Heart right ventricle (tissue), 16 donors: ENCODE measurements around the gene R3HDM1. TPM values are rescaled to one million over a fixed set of nuclear protein-coding genes. Genes with fewer than 3 reads are reported as not detected.

Experiments used
- ATAC-seq, 8 donors: fragments of 200-7000 bp; cut with Tn5 transposase; one replicate each; pipeline ENCODE4 v1.9.1; 2020; ENCODE audit warnings: mild to moderate bottlenecking in 8 of 8, moderate library complexity in 8 of 8, moderate number of reproducible peaks in 1 of 8
- DNase-seq, 2 donors: peaks; one replicate each; pipeline ENCODE4 v3.0.0-alpha.2; 2020
- H3K27ac ChIP-seq, 10 donors: fragments of 200-600 bp; sonication (generic) in 2 of 10; one replicate each; pipeline versions ENCODE4 v1.5.0 to v1.8.0; 2020 to 2022; ENCODE audit warnings: mild to moderate bottlenecking in 3 of 10
- H3K27me3 ChIP-seq, 7 donors: fragments of 200-600 bp; one replicate each; pipeline ENCODE4 v1.8.0; 2021 to 2022; ENCODE audit warnings: mild to moderate bottlenecking in 2 of 7
- H3K36me3 ChIP-seq, 9 donors: fragments of 200-600 bp; sonication (generic) in 1 of 9; one replicate each; pipeline versions ENCODE4 v1.5.0 to v1.8.0; 2020 to 2022; ENCODE audit warnings: mild to moderate bottlenecking in 2 of 9
- H3K4me1 ChIP-seq, 9 donors: fragments of 200-600 bp; sonication (generic) in 1 of 9; one replicate each; pipeline versions ENCODE4 v1.5.0 to v1.8.0; 2020 to 2022; ENCODE audit warnings: mild to moderate bottlenecking in 4 of 9
- H3K4me3 ChIP-seq, 10 donors: fragments of 200-600 bp; sonication (generic) in 2 of 10; one replicate each; pipeline versions ENCODE4 v1.5.0 to v1.8.0; 2020 to 2022; ENCODE audit warnings: mild to moderate bottlenecking in 7 of 10, moderate library complexity in 2 of 10
- H3K9me3 ChIP-seq, 11 donors: fragments of 200-600 bp in 10 of 11; sonication (generic) in 2 of 11; one replicate each; pipeline versions ENCODE4 v1.5.0 to v1.8.0; 2013 to 2022; ENCODE audit warnings: mild to moderate bottlenecking in 2 of 11, control low read depth in 1 of 11, moderate library complexity in 1 of 11
- WGBS, 2 donors: extraction: QIAGEN DNeasy Blood & Tissue Kit; methylation state at CpG; one replicate each; pipeline ENCODE4 v1.1.7; 2013; ENCODE audit warnings: inconsistent platforms in 1 of 2; 5-methylcytosine and 5-hydroxymethylcytosine counted together
- intact Hi-C, 10 donors: fragments of 100-400 bp; cut with DNase I; formaldehyde crosslinking; loops; one replicate each; pipeline versions ENCODE4 v1.11.1 to v1.14.2; 2022
- polyA plus RNA-seq, 2 donors: library from polyadenylated mRNA; stranded (reverse); fragments of 200-250 nt; gene quantifications; one replicate each; pipeline ENCODE4 v1.2.3, GENCODE V29; 2013
- total RNA-seq, 10 donors: library from RNA; stranded (reverse); fragmentation: NEBNext Ultra II Directional in 3 of 10; extraction: Animal tissue kit (Norgen Biotek cat#: 25700) in 3 of 10; gene quantifications; one replicate each; pipeline versions ENCODE4 v1.2.1 to v1.2.4, GENCODE V29; 2021 to 2023
- TF ChIP-seq, protein P1 (sequence below), 9 donors: fragments of 200-600 bp; sonication (generic) in 2 of 9; IDR thresholded peaks; one replicate each; pipeline versions ENCODE4 v1.5.0 to v1.8.0; 2021 to 2022; ENCODE audit warnings: antibody characterized with exemption in 9 of 9, mild to moderate bottlenecking in 5 of 9, moderate library complexity in 1 of 9
- donor health status: Arrhythmogenic right ventricular cardiomyopathy.
- donor health status: ischemic (EF 13 %, LVEDD 7.1; RV severe dilation, severe dysfunction).
- donor health status: healthy with polysubstance abuse.
- donor health status: DM: no; HTN: yes; CAD: no.
- donor health status: DM: no; HTN: no; CAD: no.
- donor health status: ischemic (EF 25% LVEDD 6.9; RV normal size, moderate dysfunction).
- donor health status: ischemic (EF 25% LVEDD 5.7; RV mildly dilated, moderate dysfunction).
- donor health status: healthy.
- donor health status: DM: yes; HTN: yes; CAD: no.
- donor health status: Ischemic cardiomyopathy.
- donor health status: ischemic (EF 35%, LVEDD 5.7; RV mildly dilated, moderate dysfunction).
- donor health status: nonischemic (EF 11% LVEDD 7.7; RV severe dilation, severe dysfunction).
- donor health status: DM: yes; HTN: yes; CAD: no.
- donor health status: PGD.
- donor health status: ischemic (EF 29% LVEDD 5.4; RV normal size, mild dysfunction).
- donor health status: nonischemic (EF 23%, LVEDD 6.1; RV moderate dilation, normal function).

Gene R3HDM1
- total and polyA plus RNA-seq, 12 donors = 6.1 to 22.2 (median 17.5) TPM

DNA sequence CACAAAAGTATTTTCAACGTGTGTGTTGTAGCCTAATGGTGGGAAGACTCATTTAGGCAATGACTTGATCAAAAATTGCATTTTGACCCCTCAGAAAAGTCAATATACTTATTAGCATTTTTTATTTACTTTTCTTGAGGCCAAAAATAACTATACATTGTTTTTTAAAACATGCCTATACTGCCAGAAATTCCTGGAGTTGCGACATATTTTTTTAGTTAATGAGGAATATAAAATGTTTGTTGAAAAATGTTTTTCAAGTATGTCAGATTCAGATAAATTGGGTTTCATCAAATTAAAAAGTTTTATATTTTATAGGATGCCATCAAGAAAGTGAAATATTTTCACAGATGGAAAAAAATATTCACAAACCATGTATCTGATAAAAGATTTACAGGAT is 39.6 kb downstream of the R3HDM1 start:
- TF ChIP-seq, protein P1, sequence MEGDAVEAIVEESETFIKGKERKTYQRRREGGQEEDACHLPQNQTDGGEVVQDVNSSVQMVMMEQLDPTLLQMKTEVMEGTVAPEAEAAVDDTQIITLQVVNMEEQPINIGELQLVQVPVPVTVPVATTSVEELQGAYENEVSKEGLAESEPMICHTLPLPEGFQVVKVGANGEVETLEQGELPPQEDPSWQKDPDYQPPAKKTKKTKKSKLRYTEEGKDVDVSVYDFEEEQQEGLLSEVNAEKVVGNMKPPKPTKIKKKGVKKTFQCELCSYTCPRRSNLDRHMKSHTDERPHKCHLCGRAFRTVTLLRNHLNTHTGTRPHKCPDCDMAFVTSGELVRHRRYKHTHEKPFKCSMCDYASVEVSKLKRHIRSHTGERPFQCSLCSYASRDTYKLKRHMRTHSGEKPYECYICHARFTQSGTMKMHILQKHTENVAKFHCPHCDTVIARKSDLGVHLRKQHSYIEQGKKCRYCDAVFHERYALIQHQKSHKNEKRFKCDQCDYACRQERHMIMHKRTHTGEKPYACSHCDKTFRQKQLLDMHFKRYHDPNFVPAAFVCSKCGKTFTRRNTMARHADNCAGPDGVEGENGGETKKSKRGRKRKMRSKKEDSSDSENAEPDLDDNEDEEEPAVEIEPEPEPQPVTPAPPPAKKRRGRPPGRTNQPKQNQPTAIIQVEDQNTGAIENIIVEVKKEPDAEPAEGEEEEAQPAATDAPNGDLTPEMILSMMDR (IDR thresholded peaks at IDR 0.05) = no peak
- DNase-seq = no peak
- 92 to 96% methylated on average over 2 of the region's 2 CpGs for WGBS, 2 donors
- ATAC-seq = no peak
- H3K4me3 ChIP-seq = no peak overlapping the region
- intact Hi-C loops = no loop called here
- H3K36me3 ChIP-seq = peaks cover 0 to 25% (median 5%) of the 10 kb centered on the region in 9 donors
- no peaks in the 10 kb centered on the region for H3K9me3 ChIP-seq
- H3K27ac ChIP-seq = no peak overlapping the region
- no peaks in the 10 kb centered on the region for H3K27me3 ChIP-seq
- no peaks in the 10 kb centered on the region for H3K4me1 ChIP-seq

DNA sequence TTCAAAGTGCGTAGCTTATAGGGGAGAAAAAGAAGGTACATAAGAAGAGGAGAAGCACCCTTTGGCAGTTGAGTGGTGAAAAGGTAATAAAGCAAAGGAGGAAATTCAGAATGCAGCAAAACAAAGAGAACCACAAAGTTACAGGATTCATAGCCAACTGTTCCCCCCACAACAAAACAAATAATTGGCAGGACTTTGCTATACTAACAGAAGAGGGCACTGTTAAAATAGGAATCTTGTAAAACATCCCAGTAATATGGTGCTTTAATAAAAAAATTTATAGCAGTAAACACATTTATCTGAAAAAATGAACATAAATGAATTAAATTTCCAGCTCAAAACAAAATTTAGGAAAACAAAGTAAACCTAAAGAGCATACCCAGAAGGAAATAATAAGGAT is 42.3 kb downstream of the R3HDM1 start:
- TF ChIP-seq, protein P1 (IDR thresholded peaks at IDR 0.05) = no peak
- ATAC-seq (no peak), DNase-seq (no peak)
- intact Hi-C loops = no loop called here
- no peak overlapping the region for H3K4me3 ChIP-seq
- WGBS, 2 donors = 95 to 96% methylated on average over 1 of the region's 1 CpG
- H3K9me3 ChIP-seq = no peaks in the 10 kb centered on the region
- H3K27ac ChIP-seq = no peak overlapping the region
- H3K36me3 ChIP-seq = peaks cover 0 to 16% (median 5%) of the 10 kb centered on the region in 9 donors
- H3K4me1 ChIP-seq = no peaks in the 10 kb centered on the region
- no peaks in the 10 kb centered on the region for H3K27me3 ChIP-seq

DNA sequence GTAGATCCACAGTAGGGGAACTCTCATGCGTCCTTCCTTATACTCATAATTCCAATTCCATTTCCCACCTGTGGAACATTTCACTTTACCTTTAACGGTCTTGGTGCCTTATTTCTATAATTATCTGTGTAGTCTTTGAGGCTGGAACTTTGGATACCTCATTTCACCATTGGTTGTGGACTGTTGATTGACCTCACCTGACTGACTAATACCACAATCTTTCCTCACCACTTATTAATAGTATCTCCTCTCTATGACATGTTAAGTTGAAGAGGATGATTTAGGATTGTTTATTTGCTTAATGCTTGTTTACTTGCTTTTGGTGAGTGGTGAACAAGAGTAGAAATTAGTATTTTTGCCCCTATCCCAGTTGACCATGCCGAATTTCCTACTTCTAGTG is 50.0 kb downstream of the R3HDM1 start:
- intact Hi-C loops = loop anchor here in 1 of 10 donors (10.0 kb wide), 1 partner anchor 576 kb away; no protein-coding TSS in a partner anchor
- no peak overlapping the region for H3K27ac ChIP-seq
- ATAC-seq = no peak

DNA sequence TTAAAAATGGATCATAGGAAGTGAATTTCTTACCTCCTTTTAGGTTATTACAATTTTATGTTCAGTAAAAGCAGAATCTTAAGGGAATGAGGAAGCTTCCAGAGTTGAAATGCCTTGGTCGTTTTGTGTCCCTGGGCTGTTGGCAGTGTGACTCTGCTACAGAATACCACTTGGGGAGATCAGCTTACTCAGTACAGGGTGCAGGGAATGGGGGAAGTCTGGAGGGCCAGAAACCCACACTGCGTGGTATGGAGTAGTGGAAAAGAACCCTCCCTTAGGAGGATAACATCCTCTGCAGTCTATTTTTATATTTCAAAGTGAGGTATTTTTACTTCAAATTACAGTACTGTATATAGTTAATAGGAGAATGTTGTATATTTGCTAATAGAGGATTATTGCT is 51.1 kb downstream of the R3HDM1 start:
- H3K4me3 ChIP-seq = no peak overlapping the region
- 49 to 59% methylated on average over 2 of the region's 2 CpGs for WGBS, 2 donors
- DNase-seq (no peak), ATAC-seq (no peak)
- H3K9me3 ChIP-seq = no peaks in the 10 kb centered on the region
- H3K27me3 ChIP-seq = no peaks in the 10 kb centered on the region
- no peaks in the 10 kb centered on the region for H3K36me3 ChIP-seq
- H3K4me1 ChIP-seq = peaks cover 0 to 11% (median 0%) of the 10 kb centered on the region in 9 donors
- no peak overlapping the region for H3K27ac ChIP-seq
- intact Hi-C loops = loop anchor here in 1 of 10 donors (10.0 kb wide), 1 partner anchor 578 kb away; no protein-coding TSS in a partner anchor
- TF ChIP-seq, protein P1 (IDR thresholded peaks at IDR 0.05) = no peak

More for the DNA sequence above, 50.0 kb downstream of the R3HDM1 start:
- H3K4me3 ChIP-seq = no peak overlapping the region
- peaks cover 0 to 10% (median 0%) of the 10 kb centered on the region in 9 donors for H3K4me1 ChIP-seq
- H3K9me3 ChIP-seq = no peaks in the 10 kb centered on the region
- H3K36me3 ChIP-seq = no peaks in the 10 kb centered on the region
- DNase-seq = no peak
- H3K27me3 ChIP-seq = no peaks in the 10 kb centered on the region
- TF ChIP-seq, protein P1 (IDR thresholded peaks at IDR 0.05) = no peak
- WGBS, 2 donors = 97 to 99% methylated on average over 3 of the region's 3 CpGs
